Adrenal gland (tissue), 12 donors: Measurements from ENCODE around the gene GSG1L2. TPM values are rescaled to one million over a fixed set of nuclear protein-coding genes. Genes with fewer than 3 reads are reported as not detected.

Source experiments
- DNase-seq, 7 donors: peaks; one replicate each; pipeline ENCODE4 v3.0.0-alpha.2; 2019 to 2020
- H3K27ac ChIP-seq, 5 donors: fragments of 200-600 bp; sonication (generic) in 4 of 5; 1 replicate in 3 of 5; 2 replicates in 2 of 5; pipeline versions ENCODE4 v1.5.1 to v1.8.0; 2016 to 2020; ENCODE audit warnings: mild to moderate bottlenecking in 1 of 5
- H3K27me3 ChIP-seq: fragments of 200-600 bp; 2 replicates; pipeline ENCODE4 v1.8.0; 2021
- H3K36me3 ChIP-seq, 2 donors: fragments of 200-600 bp; replicated peaks in 1 of 2; 1 replicate in 1 of 2; 2 replicates in 1 of 2; pipeline versions ENCODE4 v1.5.1 to v1.8.0; 2018 to 2022
- H3K4me1 ChIP-seq, 2 donors: fragments of 200-600 bp; replicated peaks in 1 of 2; 1 replicate in 1 of 2; 2 replicates in 1 of 2; pipeline versions ENCODE4 v1.5.1 to v1.8.0; 2018 to 2021
- H3K4me3 ChIP-seq, 4 donors: fragments of 200-600 bp; sonication (generic) in 3 of 4; one replicate each; pipeline ENCODE4 v1.5.1; 2016 to 2018
- H3K9me3 ChIP-seq, 3 donors: fragments of 200-600 bp; sonication (generic) in 1 of 3; replicated peaks in 1 of 3; 1 replicate in 2 of 3; 2 replicates in 1 of 3; pipeline versions ENCODE4 v1.5.1 to v1.8.0; 2016 to 2021
- CTCF ChIP-seq, 6 experiments: fragments of 450-650 bp in 4 of 6; fragments of 200-600 bp in 2 of 6; sonication (generic) in 1 of 6; IDR thresholded peaks; 1 replicate in 5 of 6; 2 replicates in 1 of 6; pipeline versions ENCODE4 v1.5.1 to v1.8.0; 2016 to 2021; ENCODE audit warnings: antibody characterized with exemption in 6 of 6, mild to moderate bottlenecking in 2 of 6, moderate library complexity in 1 of 6
- POLR2A ChIP-seq, 2 donors: fragments of 450-650 bp; IDR thresholded peaks; one replicate each; pipeline ENCODE4 v1.6.1; 2017; ENCODE audit warnings: antibody characterized with exemption in 2 of 2, mild to moderate bottlenecking in 2 of 2, moderate library complexity in 1 of 2
- WGBS, 4 donors: extraction: QIAGEN DNeasy Blood & Tissue Kit in 2 of 4; methylation state at CpG; one replicate each; pipeline versions ENCODE4 v1.1.5 to v1.1.7; 2013 to 2017; 5-methylcytosine and 5-hydroxymethylcytosine counted together
- intact Hi-C, 2 donors: fragments of 100-400 bp; cut with DNase I; formaldehyde crosslinking; loops; one replicate each; pipeline versions ENCODE4 v1.14.1 to v1.15.0; 2022 to 2023
- polyA plus RNA-seq, 3 donors: library from polyadenylated mRNA; stranded (reverse); fragments of 200-250 nt in 2 of 3; fragments of 350-450 nt in 1 of 3; fragmentation: Illumina TruSeq in 1 of 3; extraction: RNeasy Lipid Tissue Mini Kit (QIAGEN cat#74804) in 1 of 3; gene quantifications; one replicate each; pipeline ENCODE4 v1.2.3, GENCODE V29; 2013 to 2014
- total RNA-seq, 9 donors: library from RNA; depleted of rRNA in 4 of 9; stranded (reverse); fragments of >200 nt in 4 of 9; fragments of 120-200 nt in 1 of 9; fragmentation: NEBNext Ultra II Directional in 1 of 9; extraction: Animal tissue kit (Norgen Biotek cat#: 25700) in 1 of 9; gene quantifications; one replicate each; pipeline versions ENCODE4 v1.1.0 to v1.2.4, GENCODE V29; 2013 to 2023
- donor health status: healthy with polysubstance abuse.
- donor health status: Bipolar disorder and iron deficiency.
- donor health status: DM: yes; HTN: yes; CAD: no.
- donor health status: DM: no; HTN: no; CAD: no.
- donor health status: DM: no; HTN: no; CAD: no.
- donor health status: DM: yes; HTN: yes; CAD: no.

GSG1L2 gene
- total and polyA plus RNA-seq, 12 donors: not detected

- intact Hi-C loops: no loop called here
- Histone ChIP-seq H3K4me1 (no peaks in the 10 kb centered on the region), H3K9me3 (no peaks in the 10 kb centered on the region), H3K27me3 (peaks cover 7% of the 10 kb centered on the region), H3K36me3 (no peaks in the 10 kb centered on the region), H3K27ac (no peak overlapping the region), H3K4me3 (no peak overlapping the region)
- no peak for DNase-seq
- WGBS, 4 donors: 33 to 50% (median 36%) methylated on average over 4 of the region's 4 CpGs
- TF ChIP-seq CTCF (IDR thresholded peaks at IDR 0.05) (no peak), POLR2A (IDR thresholded peaks at IDR 0.05) (no peak)
Observed at GRCh38 chr17:9763643-9764042, 58.2 kb downstream of the GSG1L2 start.

- intact Hi-C loops: no loop called here
- 76 to 95% (median 85%) methylated on average over 1 of the region's 1 CpG for WGBS, 4 donors
- no peak for DNase-seq
- H3K9me3 ChIP-seq: no peaks in the 10 kb centered on the region
- H3K27ac ChIP-seq: no peak overlapping the region
- H3K36me3 ChIP-seq: no peaks in the 10 kb centered on the region
- no peaks in the 10 kb centered on the region for H3K27me3 ChIP-seq
- no peak overlapping the region for H3K4me3 ChIP-seq
- no peaks in the 10 kb centered on the region for H3K4me1 ChIP-seq
- TF ChIP-seq CTCF (IDR thresholded peaks at IDR 0.05): no peak
- TF ChIP-seq POLR2A (IDR thresholded peaks at IDR 0.05): no peak
Observed at GRCh38 chr17:9760266-9760665, 61.6 kb downstream of the GSG1L2 start.

GRCh38 chr17:9755083-9755482, 66.8 kb downstream of the GSG1L2 start:
- no peaks in the 10 kb centered on the region for H3K27me3 ChIP-seq
- H3K4me1 ChIP-seq: no peaks in the 10 kb centered on the region
- H3K4me3 ChIP-seq: no peak overlapping the region
- H3K27ac ChIP-seq: no peak overlapping the region
- 66 to 77% (median 72%) methylated on average over 3 of the region's 3 CpGs for WGBS, 4 donors
- no peaks in the 10 kb centered on the region for H3K9me3 ChIP-seq
- TF ChIP-seq CTCF (IDR thresholded peaks at IDR 0.05) (no peak), POLR2A (IDR thresholded peaks at IDR 0.05) (no peak)
- intact Hi-C loops: no loop called here
- no peak for DNase-seq
- no peaks in the 10 kb centered on the region for H3K36me3 ChIP-seq

Other genes with a start within 250 kb of the GSG1L2 start
- gene STX8, start 246.3 kb downstream of the GSG1L2 start, total RNA-seq: 10 to 100 TPM; 21.9 to 82.1 (median 72.6) TPM
- gene STX8, start 246.3 kb downstream of the GSG1L2 start, polyA plus RNA-seq: 10 to 100 TPM; 60.1 to 94.1 (median 71.9) TPM
- under 1 TPM in 6 of 9 donors, not detected in 3; 0.42 to 0.90 (median 0.66) TPM for gene CFAP52, start 245.4 kb downstream of the GSG1L2 start, total RNA-seq
- gene CFAP52, start 245.4 kb downstream of the GSG1L2 start, polyA plus RNA-seq: under 1 TPM; 0.10 to 0.99 (median 0.48) TPM
- gene USP43, start 176.6 kb downstream of the GSG1L2 start, total RNA-seq: 1 to 10 TPM in 1 of 9 donors, under 1 TPM in 6, not detected in 2; 0.11 to 1.2 (median 0.52) TPM
- gene USP43, start 176.6 kb downstream of the GSG1L2 start, polyA plus RNA-seq: 1 to 10 TPM in 1 of 3 donors, under 1 TPM in 2; 0.11 to 1.1 (median 0.97) TPM
- not detected for gene DHRS7C, start 30.5 kb downstream of the GSG1L2 start, total RNA-seq
- not detected for gene DHRS7C, start 30.5 kb downstream of the GSG1L2 start, polyA plus RNA-seq
- gene GLP2R, start 3.8 kb upstream of the GSG1L2 start, total RNA-seq: 1 to 10 TPM in 1 of 9 donors, under 1 TPM in 7, not detected in 1; 0.07 to 1.2 (median 0.38) TPM
- under 1 TPM; 0.24 to 0.40 (median 0.24) TPM for gene GLP2R, start 3.8 kb upstream of the GSG1L2 start, polyA plus RNA-seq
- under 1 TPM in 2 of 9 donors, not detected in 7; 0.14 to 0.91 TPM for gene RCVRN, start 83.2 kb upstream of the GSG1L2 start, total RNA-seq
- under 1 TPM in 2 of 3 donors, not detected in 1; 0.13 to 0.80 TPM for gene RCVRN, start 83.2 kb upstream of the GSG1L2 start, polyA plus RNA-seq